B cell (primary cell): ENCODE results near the gene CDK5RAP3.
"Not testable (repeated sequence)": the region's sequence is repeated elsewhere in the genome, so short reads cannot be mapped to it uniquely, and the experiment has no call there.

ENCODE experiments used
- EZH2 ChIP-seq: IDR thresholded peaks from 2 replicates; pipeline ENCODE4 v1.6.1; 2012; ENCODE audit warnings: borderline replicate concordance, low read depth, mild to moderate bottlenecking, moderate library complexity, low read length; ENCODE audit not compliant: insufficient read depth, poor library complexity, severe bottlenecking
- TF ChIP-seq, protein P1 (sequence below): fragments of 200-600 bp; IDR thresholded peaks from one replicate; pipeline ENCODE4 v1.8.0; 2022; ENCODE audit warnings: antibody characterized with exemption, mild to moderate bottlenecking

DNA sequence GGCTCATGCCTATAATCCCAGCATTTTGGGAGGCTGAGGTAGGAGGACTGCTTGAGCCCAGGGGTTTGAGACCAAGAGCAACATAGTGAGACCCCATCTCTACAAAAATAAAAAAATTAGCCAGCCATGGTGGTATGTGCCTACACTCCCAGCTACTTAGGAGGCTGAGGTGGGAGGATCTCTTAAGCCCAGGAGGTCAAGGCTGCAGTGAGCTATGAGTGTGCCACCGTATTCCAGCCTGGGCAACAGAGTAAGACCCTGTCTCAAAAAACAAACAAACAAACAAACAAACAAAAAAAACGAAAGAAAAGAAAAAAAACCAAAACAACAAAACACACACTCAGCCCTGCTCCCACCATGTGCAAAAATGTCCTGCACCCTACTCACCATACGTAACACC lies 35.4 kb upstream of the CDK5RAP3 start:
- TF ChIP-seq, protein P1, sequence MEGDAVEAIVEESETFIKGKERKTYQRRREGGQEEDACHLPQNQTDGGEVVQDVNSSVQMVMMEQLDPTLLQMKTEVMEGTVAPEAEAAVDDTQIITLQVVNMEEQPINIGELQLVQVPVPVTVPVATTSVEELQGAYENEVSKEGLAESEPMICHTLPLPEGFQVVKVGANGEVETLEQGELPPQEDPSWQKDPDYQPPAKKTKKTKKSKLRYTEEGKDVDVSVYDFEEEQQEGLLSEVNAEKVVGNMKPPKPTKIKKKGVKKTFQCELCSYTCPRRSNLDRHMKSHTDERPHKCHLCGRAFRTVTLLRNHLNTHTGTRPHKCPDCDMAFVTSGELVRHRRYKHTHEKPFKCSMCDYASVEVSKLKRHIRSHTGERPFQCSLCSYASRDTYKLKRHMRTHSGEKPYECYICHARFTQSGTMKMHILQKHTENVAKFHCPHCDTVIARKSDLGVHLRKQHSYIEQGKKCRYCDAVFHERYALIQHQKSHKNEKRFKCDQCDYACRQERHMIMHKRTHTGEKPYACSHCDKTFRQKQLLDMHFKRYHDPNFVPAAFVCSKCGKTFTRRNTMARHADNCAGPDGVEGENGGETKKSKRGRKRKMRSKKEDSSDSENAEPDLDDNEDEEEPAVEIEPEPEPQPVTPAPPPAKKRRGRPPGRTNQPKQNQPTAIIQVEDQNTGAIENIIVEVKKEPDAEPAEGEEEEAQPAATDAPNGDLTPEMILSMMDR: not testable (repeated sequence)
- TF ChIP-seq EZH2: not testable (repeated sequence)
